WERI-Rb-1 (cell line): ENCODE measurements around the gene DIS3L.
"Not testable (repeated sequence)": the region's sequence is repeated elsewhere in the genome, so short reads cannot be mapped to it uniquely, and the experiment has no call there.

Source experiments
- DNase-seq: peaks from one replicate; pipeline ENCODE4 v3.0.0-alpha.2; 2020
- H3K27ac ChIP-seq: fragments of 250-450 bp; sonication (Bioruptor Pico); 2 replicates; pipeline ENCODE4 v1.5.1; 2020; ENCODE audit warnings: mild to moderate bottlenecking, moderate library complexity
- H3K27me3 ChIP-seq: fragments of 250-450 bp; sonication (Bioruptor Pico); 2 replicates; pipeline ENCODE4 v1.5.1; 2021; ENCODE audit warnings: mild to moderate bottlenecking, low read depth, moderate library complexity; ENCODE audit not compliant: insufficient read depth, severe bottlenecking
- H3K36me3 ChIP-seq: fragments of 250-450 bp; sonication (Bioruptor Pico); 2 replicates; pipeline ENCODE4 v1.5.1; 2020; ENCODE audit warnings: mild to moderate bottlenecking, moderate library complexity
- H3K4me3 ChIP-seq: 2 replicates; pipeline ENCODE4 v1.5.1; 2011; ENCODE audit warnings: low read depth, mild to moderate bottlenecking, control low read depth, low read length
- H3K9me3 ChIP-seq: fragments of 250-450 bp; sonication (Bioruptor Pico); 2 replicates; pipeline ENCODE4 v1.5.1; 2021; ENCODE audit warnings: mild to moderate bottlenecking, moderate library complexity; ENCODE audit not compliant: severe bottlenecking
- TF ChIP-seq, protein P1 (sequence below): IDR thresholded peaks from 2 replicates; pipeline ENCODE4 v1.5.1; 2011; ENCODE audit warnings: low read depth, mild to moderate bottlenecking, control low read depth, inconsistent platforms, low read length

The DIS3L gene

DNA sequence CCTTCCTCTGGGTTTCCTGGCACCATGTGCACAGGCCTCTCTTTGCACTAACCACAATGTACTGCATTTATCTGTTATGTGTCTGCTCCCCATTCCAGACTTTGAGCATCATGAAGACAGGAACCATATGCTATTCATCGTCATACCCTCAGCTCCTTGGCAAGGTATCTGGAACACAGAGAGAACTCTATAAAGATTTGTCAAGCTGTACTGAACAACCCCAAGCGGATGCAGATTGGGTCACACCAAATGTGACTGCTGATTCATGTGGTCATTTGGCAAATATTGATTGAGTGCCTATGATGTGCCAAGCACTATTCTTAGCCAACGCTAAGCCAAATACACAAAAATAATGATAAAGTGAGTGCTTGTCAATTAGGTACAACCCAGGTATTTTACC lies 32.3 kb upstream of the DIS3L start:
- Histone ChIP-seq H3K27ac (no peak overlapping the region), H3K36me3 (no peaks in the 10 kb centered on the region), H3K4me3 (no peak overlapping the region), H3K9me3 (peaks cover 3% of the 10 kb centered on the region), H3K27me3 (no peaks in the 10 kb centered on the region)
- DNase-seq, result no peak
- TF ChIP-seq, protein P1, sequence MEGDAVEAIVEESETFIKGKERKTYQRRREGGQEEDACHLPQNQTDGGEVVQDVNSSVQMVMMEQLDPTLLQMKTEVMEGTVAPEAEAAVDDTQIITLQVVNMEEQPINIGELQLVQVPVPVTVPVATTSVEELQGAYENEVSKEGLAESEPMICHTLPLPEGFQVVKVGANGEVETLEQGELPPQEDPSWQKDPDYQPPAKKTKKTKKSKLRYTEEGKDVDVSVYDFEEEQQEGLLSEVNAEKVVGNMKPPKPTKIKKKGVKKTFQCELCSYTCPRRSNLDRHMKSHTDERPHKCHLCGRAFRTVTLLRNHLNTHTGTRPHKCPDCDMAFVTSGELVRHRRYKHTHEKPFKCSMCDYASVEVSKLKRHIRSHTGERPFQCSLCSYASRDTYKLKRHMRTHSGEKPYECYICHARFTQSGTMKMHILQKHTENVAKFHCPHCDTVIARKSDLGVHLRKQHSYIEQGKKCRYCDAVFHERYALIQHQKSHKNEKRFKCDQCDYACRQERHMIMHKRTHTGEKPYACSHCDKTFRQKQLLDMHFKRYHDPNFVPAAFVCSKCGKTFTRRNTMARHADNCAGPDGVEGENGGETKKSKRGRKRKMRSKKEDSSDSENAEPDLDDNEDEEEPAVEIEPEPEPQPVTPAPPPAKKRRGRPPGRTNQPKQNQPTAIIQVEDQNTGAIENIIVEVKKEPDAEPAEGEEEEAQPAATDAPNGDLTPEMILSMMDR, result no peak

DNA sequence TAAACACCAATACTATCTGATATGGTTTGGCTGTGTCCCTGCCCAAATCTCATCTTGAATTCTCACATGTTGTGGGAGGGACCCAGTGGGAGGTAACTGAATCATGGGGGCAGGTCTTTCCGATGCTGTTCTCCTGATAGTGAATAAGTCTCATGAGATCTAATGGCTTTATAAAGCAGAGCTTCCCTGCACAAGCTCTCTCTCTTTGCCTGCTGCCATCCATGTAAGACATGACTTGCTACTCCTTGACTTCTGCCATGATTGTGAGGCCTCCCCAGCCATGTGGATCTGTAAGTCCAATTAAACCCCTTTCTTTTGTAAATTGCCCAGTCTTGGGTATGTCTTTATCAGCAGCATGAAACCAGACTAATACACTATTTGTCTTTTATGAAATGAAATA lies 30.5 kb upstream of the DIS3L start:
- not testable (repeated sequence) for H3K36me3 ChIP-seq, H3K4me3 ChIP-seq, H3K27me3 ChIP-seq, H3K9me3 ChIP-seq, DNase-seq, H3K27ac ChIP-seq

DNA sequence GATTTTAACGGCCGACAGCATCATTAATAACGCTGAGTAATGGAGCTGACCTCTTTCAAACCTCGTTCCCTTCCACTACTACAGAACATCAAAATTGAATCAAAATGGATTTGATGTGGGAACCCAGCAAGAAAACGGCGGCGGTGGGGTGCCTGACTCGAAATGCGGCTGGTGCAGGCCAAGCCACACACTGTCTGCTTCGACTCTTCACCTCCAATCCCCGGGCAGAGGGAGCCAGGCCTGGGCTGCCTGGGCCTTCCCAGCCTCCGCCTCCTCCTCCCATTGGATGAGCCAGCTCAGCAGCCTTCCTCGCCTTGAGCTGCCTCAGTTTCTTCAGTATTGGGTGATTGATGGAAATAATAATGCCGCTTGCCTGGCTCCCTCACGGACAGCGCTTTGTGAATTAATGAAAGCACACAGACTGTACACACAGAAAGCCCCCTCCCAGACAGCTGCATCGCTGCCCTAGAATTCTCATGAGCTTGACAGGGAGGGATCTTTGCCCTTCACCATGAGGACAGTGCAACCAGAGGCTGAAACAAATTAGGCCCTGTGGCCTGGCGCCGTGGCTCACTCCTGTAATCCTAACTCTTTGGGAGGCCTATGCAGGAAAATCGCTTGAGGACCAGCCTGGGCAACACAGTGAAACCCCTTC lies 28.4 kb upstream of the DIS3L start:
- no peaks in the 10 kb centered on the region for H3K36me3 ChIP-seq
- DNase-seq, result no peak
- H3K4me3 ChIP-seq, result no peak overlapping the region
- no peak overlapping the region for H3K27ac ChIP-seq
- TF ChIP-seq, protein P1, result no peak
- H3K9me3 ChIP-seq, result peaks cover 3% of the 10 kb centered on the region
- H3K27me3 ChIP-seq, result no peaks in the 10 kb centered on the region

DNA sequence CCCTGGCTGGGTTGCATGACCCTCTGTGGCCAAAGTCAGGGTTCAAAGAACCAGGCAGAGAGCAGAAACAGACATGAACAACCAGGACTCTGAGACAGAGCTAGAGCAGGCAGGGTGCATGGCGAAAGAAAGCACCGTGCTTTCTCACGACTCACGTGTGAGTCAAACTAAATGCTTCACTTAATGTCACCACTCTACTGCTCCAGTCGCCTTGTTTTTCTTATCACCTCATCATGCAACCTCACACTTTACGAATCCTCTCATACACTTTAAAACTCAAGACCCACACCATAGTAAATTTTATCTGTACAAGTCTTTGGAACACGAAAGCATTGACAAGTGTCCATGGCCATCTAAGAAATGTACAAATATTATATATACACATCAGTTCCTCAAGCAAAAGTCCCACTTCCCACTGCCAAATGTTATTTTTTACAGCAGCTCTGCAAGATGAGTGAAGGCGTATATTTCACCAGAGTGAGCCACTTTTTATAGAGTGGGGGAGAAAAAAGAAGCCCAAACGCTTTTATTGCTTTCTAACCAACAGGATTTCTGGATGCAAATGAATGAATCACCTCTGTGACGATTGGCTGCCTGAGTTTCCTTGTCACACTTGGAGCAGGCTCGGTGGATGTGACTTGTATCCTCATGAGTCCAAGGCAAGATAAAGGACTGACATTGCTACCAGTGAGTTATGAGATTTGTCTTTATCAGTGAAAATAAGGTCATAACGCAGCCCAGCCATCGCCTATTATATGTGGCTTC lies 23.9 kb upstream of the DIS3L start:
- H3K9me3 ChIP-seq, result no peaks in the 10 kb centered on the region
- TF ChIP-seq, protein P1, result no peak
- H3K27me3 ChIP-seq, result no peaks in the 10 kb centered on the region
- no peaks in the 10 kb centered on the region for H3K36me3 ChIP-seq
- H3K4me3 ChIP-seq, result no peak overlapping the region
- no peak for DNase-seq
- no peak overlapping the region for H3K27ac ChIP-seq

DNA sequence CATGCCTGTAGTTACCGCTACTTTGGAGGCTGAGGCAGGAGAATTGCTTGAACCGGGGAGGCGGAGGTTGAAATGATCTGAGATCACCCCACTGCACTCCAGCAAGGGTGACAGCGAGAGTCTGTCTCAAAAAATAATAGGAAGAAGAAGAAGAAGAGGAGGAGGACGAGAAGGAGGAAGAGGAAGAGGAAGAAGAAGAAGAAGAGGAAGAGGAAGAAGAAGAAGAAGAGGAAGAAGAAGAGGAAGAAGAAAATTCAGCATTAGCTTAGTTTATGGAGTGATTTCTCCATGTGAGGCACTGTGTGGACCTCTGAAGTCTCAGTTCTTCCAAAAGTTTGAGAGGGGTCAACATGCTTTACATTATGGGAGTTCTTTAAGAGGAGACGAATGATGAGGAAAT lies 22.4 kb upstream of the DIS3L start:
- Histone ChIP-seq H3K9me3 (no peaks in the 10 kb centered on the region), H3K36me3 (no peaks in the 10 kb centered on the region), H3K27ac (no peak overlapping the region), H3K27me3 (no peaks in the 10 kb centered on the region), H3K4me3 (no peak overlapping the region)
- no peak for DNase-seq
- TF ChIP-seq, protein P1, result no peak

DNA sequence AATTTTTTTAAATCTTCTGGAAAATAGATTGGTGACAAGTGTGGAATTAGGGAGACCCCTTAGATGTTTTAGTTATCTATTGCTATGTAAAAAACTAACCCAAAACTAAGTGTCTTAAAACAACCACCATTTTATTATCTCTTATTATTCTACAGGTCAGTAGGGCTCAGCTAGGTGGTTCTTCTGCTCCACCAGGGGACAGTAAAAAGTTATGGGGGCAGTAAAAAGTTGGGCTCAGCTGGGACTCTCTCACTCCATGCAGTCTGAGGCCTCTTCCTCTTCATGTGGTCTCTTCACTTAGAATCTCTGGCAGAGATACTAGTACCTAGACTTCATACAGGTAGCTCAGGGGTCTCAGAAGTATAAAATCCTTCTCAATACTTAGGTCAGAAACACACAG lies 18.0 kb upstream of the DIS3L start:
- H3K27ac ChIP-seq, result no peak overlapping the region
- no peaks in the 10 kb centered on the region for H3K27me3 ChIP-seq
- TF ChIP-seq, protein P1, result no peak
- no peaks in the 10 kb centered on the region for H3K36me3 ChIP-seq
- no peak for DNase-seq
- H3K9me3 ChIP-seq, result no peaks in the 10 kb centered on the region
- H3K4me3 ChIP-seq, result no peak overlapping the region
